Measurements from ENCODE around the gene URGCP. TPM values are rescaled to one million over a fixed set of nuclear protein-coding genes. Genes with fewer than 3 reads are reported as not detected.

URGCP gene
- total and polyA plus RNA-seq, 2 of the 4 experiments (the other 2 are of a cell fraction) = 22.0 to 25.5 TPM

DNA sequence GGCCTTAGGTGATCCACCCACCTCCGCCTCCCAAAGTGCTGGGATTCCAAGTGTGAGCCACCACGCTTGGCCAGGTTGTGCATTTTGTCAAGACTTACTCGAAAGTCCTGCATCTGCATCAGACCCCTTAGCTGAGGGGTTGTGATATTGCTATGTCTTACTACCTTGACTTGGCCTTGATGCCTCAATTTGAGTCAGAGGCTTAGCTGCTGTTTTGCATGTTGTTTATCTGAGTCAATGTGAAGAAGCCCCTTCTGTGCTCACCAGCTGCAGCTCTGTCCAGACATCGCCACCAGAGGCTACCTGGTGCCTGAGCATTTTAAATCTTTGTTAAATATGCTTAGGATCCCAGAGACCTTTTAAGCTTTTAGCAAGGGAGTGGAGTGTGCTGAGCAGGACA lies 37.9 kb upstream of the URGCP start:
- H3K9ac ChIP-seq (ENCODE audit: low read depth, low read length) = no peak overlapping the region
- no peak overlapping the region for H3K27ac ChIP-seq (ENCODE audit: insufficient read depth, low read length)
- no peak overlapping the region for H3K4me3 ChIP-seq (ENCODE audit: insufficient read depth, low read depth, low read length)
- no peak overlapping the region for H2AFZ ChIP-seq (replicated peaks; ENCODE audit: low read length, poor library complexity)
- dilution Hi-C loops (cut with HindIII; ENCODE audit: low sequenced_read_pairs, unreplicated experiment) = no loop called here
- in situ Hi-C loops (cut with MboI; ENCODE audit: low sequenced_read_pairs) = no loop called here
- TF ChIP-seq SMC3 (IDR thresholded peaks at IDR 0.05; ENCODE audit: low read depth, low read length) (no peak), FOS (IDR thresholded peaks at IDR 0.05; ENCODE audit: low read depth, low read length) (no peak), CEBPB (IDR thresholded peaks at IDR 0.05; ENCODE audit: low read depth, low read length) (no peak)
- CTCF ChIA-PET = interaction anchor here (1.6 to 1.9 kb wide), 2 partner anchors 9 to 10 kb away, joined by 4 read pairs; no protein-coding TSS in a partner anchor
- POLR2A ChIA-PET (ENCODE audit: unreplicated experiment) = no interaction called here
- H3K4ac ChIP-seq (ENCODE audit: low read depth, low read length) = no peak overlapping the region
- intact Hi-C loops (cut with micrococcal nuclease) = no loop called here
- H3K14ac ChIP-seq (replicated peaks; ENCODE audit: low read depth, low read length) = no peak overlapping the region
- no peak overlapping the region for H3K4me2 ChIP-seq (ENCODE audit: low read depth, low read length)
- H2BK20ac ChIP-seq (ENCODE audit: low read depth, low read length) = no peak overlapping the region
- no peak overlapping the region for H2BK120ac ChIP-seq (ENCODE audit: low read depth, low read length)
- H3K23ac ChIP-seq (ENCODE audit: low read depth, low read length) = no peak overlapping the region
- no peak overlapping the region for H4K5ac ChIP-seq (ENCODE audit: low read depth, low read length)
- no peak overlapping the region for H3K56ac ChIP-seq (ENCODE audit: extremely low read depth, insufficient read depth, low read length)
- H4K91ac ChIP-seq (ENCODE audit: insufficient read depth, low read depth, low read length) = no peak overlapping the region
- ATAC-seq (ENCODE audit: low read depth) (no peak), DNase-seq (no peak)
- no peaks in the 10 kb centered on the region for H3K4me1 ChIP-seq (ENCODE audit: control insufficient read depth, insufficient read depth, low read length)
- WGBS, 2 experiments (ENCODE audit: extremely low coverage in 2 of 2, insufficient read length in 1 of 2) = 100% methylated on average over 2 of the region's 4 CpGs; no CpG with 5 or more reads in 1 of the 2 experiments
- H3K36me3 ChIP-seq (ENCODE audit: control insufficient read depth, insufficient read depth, low read length) = peaks cover 5% of the 10 kb centered on the region; the same call in 1 of the 2 replicates
- H3K79me1 ChIP-seq (ENCODE audit: low read depth in 1 of 2, low read length in 2 of 2) = no peaks in the 10 kb centered on the region
- no peak overlapping the region for H2AK5ac ChIP-seq (ENCODE audit: low read depth, low read length)
- H3K9me3 ChIP-seq (ENCODE audit: control insufficient read depth, insufficient read depth, low read length) = no peaks in the 10 kb centered on the region
- no peak overlapping the region for H2BK15ac ChIP-seq (ENCODE audit: low read depth, low read length)
- H3K9me1 ChIP-seq (ENCODE audit: insufficient read depth, low read length) = no peaks in the 10 kb centered on the region
- no peak overlapping the region for H2AK9ac ChIP-seq (replicated peaks; ENCODE audit: low read depth, low read length, poor library complexity)
- BruUV-seq (replicated peaks) = no TSS peak
- no peak overlapping the region for H4K8ac ChIP-seq (ENCODE audit: low read depth in 2 of 2, low read length in 2 of 2)
- H2BK5ac ChIP-seq (ENCODE audit: low read depth, low read length, poor library complexity, severe bottlenecking) = no peak overlapping the region
- no peak overlapping the region for H3K18ac ChIP-seq (ENCODE audit: low read depth, low read length)
- H3K27me3 ChIP-seq (ENCODE audit: control insufficient read depth, insufficient read depth, low read length) = no peaks in the 10 kb centered on the region
- no peaks in the 10 kb centered on the region for H4K20me1 ChIP-seq (ENCODE audit: insufficient read depth, low read length)
